PFSK-1 (cell line): ENCODE data around the gene PDCD7.

Source experiments
- FOXP2 ChIP-seq: optimal IDR thresholded peaks from 2 replicates; pipeline ENCODE3; 2011; ENCODE audit warnings: borderline replicate concordance, control low read depth, inconsistent platforms; ENCODE audit not compliant: insufficient read depth; ENCODE audit errors: extremely low read length, extremely low read depth
- POLR2AphosphoS5 ChIP-seq: IDR thresholded peaks from 2 replicates; pipeline ENCODE4 v1.6.1; 2012; ENCODE audit warnings: low read depth, mild to moderate bottlenecking, control low read depth, low read length, moderate library complexity
- SIN3A ChIP-seq: IDR thresholded peaks from 2 replicates; pipeline ENCODE4 v1.6.1; 2012; ENCODE audit warnings: mild to moderate bottlenecking, low read length, moderate library complexity, borderline replicate concordance; ENCODE audit not compliant: insufficient read depth
- TAF1 ChIP-seq: IDR thresholded peaks from 2 replicates; pipeline ENCODE4 v1.6.1; 2012; ENCODE audit warnings: low read length, control low read depth, borderline replicate concordance; ENCODE audit not compliant: insufficient read depth
- TF ChIP-seq, protein P1 (sequence below), 2 experiments: IDR thresholded peaks; 2 replicates each; pipeline versions ENCODE4 v1.6.1 to v1.8.0; 2011 to 2012; ENCODE audit warnings: low read depth in 2 of 2, low read length in 2 of 2, control low read depth in 1 of 2, inconsistent platforms in 1 of 2, mild to moderate bottlenecking in 1 of 2, moderate library complexity in 1 of 2; ENCODE audit not compliant: insufficient read depth in 1 of 2

Gene PDCD7

DNA sequence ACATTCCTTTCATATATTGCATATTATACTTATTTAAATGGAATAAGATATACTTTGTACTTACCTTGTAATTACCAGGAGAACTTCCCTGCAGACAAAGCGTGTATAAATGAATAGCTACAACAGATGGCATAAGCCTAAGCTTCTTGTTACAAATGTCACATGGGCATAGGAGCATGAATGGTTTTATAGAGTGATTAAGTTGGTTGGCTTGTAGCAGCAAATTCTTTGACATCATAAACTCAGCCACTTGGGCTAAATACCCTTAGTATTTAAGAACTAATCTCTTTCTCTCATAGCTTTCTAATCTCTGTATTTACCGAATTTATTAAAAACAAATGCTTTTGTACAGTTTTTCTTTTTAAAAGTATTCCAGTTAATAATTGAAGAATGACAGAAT, 18.5 kb downstream of the PDCD7 start, which contains the start of gene UBAP1L:
Gene UBAP1L, minus strand, starts transcription at position 115 of the 400 bp plus-strand sequence. CDS start 8,985 bp downstream, outside the sequence.
- TF ChIP-seq TAF1 (no peak), POLR2AphosphoS5 (no peak), SIN3A (no peak), FOXP2 (no peak)
- TF ChIP-seq, protein P1, sequence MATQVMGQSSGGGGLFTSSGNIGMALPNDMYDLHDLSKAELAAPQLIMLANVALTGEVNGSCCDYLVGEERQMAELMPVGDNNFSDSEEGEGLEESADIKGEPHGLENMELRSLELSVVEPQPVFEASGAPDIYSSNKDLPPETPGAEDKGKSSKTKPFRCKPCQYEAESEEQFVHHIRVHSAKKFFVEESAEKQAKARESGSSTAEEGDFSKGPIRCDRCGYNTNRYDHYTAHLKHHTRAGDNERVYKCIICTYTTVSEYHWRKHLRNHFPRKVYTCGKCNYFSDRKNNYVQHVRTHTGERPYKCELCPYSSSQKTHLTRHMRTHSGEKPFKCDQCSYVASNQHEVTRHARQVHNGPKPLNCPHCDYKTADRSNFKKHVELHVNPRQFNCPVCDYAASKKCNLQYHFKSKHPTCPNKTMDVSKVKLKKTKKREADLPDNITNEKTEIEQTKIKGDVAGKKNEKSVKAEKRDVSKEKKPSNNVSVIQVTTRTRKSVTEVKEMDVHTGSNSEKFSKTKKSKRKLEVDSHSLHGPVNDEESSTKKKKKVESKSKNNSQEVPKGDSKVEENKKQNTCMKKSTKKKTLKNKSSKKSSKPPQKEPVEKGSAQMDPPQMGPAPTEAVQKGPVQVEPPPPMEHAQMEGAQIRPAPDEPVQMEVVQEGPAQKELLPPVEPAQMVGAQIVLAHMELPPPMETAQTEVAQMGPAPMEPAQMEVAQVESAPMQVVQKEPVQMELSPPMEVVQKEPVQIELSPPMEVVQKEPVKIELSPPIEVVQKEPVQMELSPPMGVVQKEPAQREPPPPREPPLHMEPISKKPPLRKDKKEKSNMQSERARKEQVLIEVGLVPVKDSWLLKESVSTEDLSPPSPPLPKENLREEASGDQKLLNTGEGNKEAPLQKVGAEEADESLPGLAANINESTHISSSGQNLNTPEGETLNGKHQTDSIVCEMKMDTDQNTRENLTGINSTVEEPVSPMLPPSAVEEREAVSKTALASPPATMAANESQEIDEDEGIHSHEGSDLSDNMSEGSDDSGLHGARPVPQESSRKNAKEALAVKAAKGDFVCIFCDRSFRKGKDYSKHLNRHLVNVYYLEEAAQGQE (IDR thresholded peaks at IDR 0.05; ENCODE audit: insufficient read depth in 1 of 2, low read depth in 2 of 2, low read length in 2 of 2): no peak

DNA sequence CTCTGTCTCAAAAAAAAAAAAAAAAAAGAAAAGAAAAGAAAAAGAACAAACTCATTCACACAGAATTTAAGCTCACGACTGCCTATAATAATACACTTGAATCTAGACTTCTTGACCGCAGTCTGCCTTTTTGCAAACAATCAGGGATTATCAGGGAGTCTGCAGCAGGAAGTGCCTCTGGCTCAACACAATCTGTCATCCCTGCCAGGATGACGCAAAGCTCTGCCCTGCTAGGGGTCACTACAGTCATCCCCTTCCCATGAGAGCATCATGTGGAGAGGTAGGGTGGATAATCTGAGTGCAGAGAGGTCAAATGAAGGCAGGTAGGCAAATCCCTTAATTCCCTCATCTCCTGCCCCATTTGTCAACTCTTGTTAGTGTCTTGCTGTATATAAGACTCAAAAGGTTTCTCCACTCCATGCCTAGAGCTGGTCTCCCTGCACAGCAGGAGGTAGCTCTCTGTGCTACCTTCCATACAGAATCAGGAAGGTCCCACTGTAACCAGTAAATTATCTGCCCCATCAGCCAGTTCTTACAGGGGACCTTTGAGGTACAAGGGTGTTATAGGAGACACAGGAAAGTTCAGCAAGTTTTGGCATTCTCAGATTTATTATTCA, 22.8 kb downstream of the PDCD7 start:
- TF ChIP-seq SIN3A (no peak), TAF1 (no peak), FOXP2 (no peak), POLR2AphosphoS5 (no peak)
- TF ChIP-seq, protein P1 (IDR thresholded peaks at IDR 0.05; ENCODE audit: insufficient read depth in 1 of 2, low read depth in 2 of 2, low read length in 2 of 2): no peak

DNA sequence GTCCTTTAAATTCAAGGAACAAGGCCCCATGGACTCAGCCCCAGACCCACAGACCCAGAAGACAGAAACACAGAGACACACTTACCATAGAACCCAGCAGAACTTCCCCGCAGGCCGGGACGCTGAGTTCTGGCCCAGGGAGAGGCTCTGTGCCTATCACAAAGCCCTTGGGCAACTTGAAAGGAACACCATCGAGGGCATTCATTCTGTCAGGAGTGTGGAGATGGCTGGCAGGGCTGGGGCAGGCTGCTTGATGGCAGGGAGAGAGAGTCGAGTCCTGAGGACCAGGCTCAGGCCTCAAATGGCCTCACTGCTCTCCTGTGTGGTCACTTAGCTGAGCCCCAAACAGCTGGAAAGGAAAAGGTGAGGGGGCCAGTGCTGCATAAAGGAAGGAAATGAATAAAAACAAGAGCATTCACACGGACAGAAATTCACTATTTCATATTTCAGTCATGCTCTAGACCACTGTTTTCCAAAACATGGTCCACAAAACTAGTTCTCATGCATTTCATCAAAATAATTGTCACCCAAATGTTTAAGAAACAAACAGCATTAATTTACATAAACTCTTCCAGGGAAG, 27.5 kb downstream of the PDCD7 start:
- TF ChIP-seq TAF1 (no peak), SIN3A (no peak), POLR2AphosphoS5 (no peak), FOXP2 (no peak)
- TF ChIP-seq, protein P1 (IDR thresholded peaks at IDR 0.05; ENCODE audit: insufficient read depth in 1 of 2, low read depth in 2 of 2, low read length in 2 of 2): no peak

DNA sequence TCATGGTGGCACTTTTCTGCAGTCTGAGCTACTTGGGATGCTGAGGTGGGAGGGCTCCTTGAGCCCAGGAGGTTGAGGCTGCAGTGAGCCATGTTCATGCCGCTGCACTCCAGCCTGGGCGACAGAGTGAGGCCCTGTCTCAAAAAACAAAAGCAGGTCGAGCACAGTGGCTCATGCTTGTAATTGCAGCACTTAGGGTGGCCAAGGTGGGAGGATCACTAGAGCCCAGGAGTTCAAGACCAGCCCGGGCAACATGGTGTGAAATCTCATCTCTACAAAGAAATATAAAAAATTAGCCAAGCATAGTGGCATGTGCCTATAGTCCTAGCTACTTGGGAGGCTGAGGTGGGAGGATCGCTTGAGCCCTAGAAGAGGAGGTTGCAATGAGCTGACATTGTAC, 28.6 kb downstream of the PDCD7 start:
- TF ChIP-seq POLR2AphosphoS5 (no peak), SIN3A (no peak), FOXP2 (no peak), TAF1 (no peak)
- TF ChIP-seq, protein P1 (IDR thresholded peaks at IDR 0.05; ENCODE audit: insufficient read depth in 1 of 2, low read depth in 2 of 2, low read length in 2 of 2): no peak

DNA sequence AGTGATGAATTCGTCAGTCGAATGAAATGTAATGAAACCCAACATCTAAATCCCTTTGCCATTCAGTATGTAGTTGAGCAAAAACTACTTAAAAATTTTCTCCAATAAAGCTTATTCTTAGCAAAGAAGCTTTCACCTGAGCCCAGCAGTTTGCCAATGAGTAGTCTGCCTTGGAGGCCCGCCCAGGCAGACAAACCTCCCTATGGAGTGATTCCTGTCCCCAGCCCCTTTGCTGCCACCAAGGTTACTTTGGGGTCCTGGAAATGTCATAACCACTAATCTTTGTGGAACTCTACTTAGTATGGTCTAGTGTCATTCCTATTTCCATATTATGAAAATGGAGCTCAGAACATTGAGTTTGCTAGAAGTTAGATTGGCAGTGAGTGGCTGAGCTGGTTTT, 30.7 kb downstream of the PDCD7 start:
- no peak for TF ChIP-seq SIN3A
- TF ChIP-seq TAF1: no peak
- no peak for TF ChIP-seq POLR2AphosphoS5
- TF ChIP-seq FOXP2: no peak
- TF ChIP-seq, protein P1 (IDR thresholded peaks at IDR 0.05; ENCODE audit: insufficient read depth in 1 of 2, low read depth in 2 of 2, low read length in 2 of 2): no peak
